ENCODE data around the gene AFF3. TPM values are rescaled to one million over a fixed set of nuclear protein-coding genes. Genes with fewer than 3 reads are reported as not detected.

Gene AFF3
- total RNA-seq, 3 donors from 2014 or later, result 4.2 to 56.6 (median 5.2) TPM

DNA sequence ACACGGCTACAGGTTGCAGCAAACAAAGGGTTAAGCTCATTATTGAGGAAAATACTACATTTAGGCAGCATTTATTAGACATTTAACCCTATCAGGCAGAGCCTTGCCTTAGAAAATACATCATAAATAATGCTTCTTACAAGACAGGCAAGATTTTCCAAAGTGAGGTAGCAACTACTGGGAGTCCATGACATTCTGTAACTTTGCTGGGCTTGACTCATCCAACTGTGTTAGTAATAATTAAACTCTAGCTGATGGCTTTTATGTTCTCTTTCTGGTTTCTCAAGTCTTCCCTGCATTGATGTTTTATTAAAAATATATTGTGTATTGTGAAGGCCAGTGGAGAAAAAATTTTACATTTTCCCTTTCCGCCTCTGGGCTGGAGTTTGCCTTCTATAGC is 291.3 kb downstream of the AFF3 start:
- Histone ChIP-seq H3K9me3 (no peaks in the 10 kb centered on the region), H3K4me3 (no peak overlapping the region), H3K36me3 (ENCODE audit: low read depth) (no peaks in the 10 kb centered on the region), H3K4me1 (ENCODE audit: low read depth) (no peaks in the 10 kb centered on the region)
- TF ChIP-seq, protein P1, sequence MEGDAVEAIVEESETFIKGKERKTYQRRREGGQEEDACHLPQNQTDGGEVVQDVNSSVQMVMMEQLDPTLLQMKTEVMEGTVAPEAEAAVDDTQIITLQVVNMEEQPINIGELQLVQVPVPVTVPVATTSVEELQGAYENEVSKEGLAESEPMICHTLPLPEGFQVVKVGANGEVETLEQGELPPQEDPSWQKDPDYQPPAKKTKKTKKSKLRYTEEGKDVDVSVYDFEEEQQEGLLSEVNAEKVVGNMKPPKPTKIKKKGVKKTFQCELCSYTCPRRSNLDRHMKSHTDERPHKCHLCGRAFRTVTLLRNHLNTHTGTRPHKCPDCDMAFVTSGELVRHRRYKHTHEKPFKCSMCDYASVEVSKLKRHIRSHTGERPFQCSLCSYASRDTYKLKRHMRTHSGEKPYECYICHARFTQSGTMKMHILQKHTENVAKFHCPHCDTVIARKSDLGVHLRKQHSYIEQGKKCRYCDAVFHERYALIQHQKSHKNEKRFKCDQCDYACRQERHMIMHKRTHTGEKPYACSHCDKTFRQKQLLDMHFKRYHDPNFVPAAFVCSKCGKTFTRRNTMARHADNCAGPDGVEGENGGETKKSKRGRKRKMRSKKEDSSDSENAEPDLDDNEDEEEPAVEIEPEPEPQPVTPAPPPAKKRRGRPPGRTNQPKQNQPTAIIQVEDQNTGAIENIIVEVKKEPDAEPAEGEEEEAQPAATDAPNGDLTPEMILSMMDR (IDR thresholded peaks at IDR 0.05), result no peak
- ATAC-seq, result no peak
- DNase-seq, result no peak
- intact Hi-C loops (cut with DNase I, micrococcal nuclease), result no loop called here

DNA sequence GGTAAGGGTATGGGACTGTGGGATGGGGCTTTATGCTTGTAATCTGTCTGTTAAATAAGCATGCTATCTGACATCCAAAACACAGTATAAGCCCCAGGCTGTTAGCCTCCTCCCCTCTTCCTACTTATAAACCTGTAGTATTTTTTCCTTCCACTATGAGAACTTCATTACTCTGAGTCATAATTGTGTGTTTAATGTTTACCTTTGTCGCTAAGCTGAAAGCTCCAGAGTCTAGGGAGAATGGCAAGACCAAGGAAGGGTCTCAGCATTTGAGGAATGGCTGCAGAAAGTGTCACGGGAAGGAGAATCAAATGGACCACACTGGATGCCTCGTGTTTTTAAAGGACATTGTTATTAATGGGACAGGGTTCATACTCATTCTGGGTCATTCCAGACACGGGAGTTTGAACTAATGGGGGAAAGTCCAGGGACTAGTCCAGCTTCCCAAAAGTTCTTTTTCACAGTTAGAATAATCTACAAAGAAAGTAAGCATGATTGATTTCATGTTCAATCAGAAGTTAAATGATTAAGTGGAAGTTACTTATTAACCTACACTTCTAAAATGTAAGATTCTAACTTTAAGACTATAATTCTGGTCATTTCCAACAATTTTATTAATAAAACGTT is 292.2 kb downstream of the AFF3 start:
- H3K4me3 ChIP-seq, result no peak overlapping the region
- H3K36me3 ChIP-seq (ENCODE audit: low read depth), result no peaks in the 10 kb centered on the region
- no peaks in the 10 kb centered on the region for H3K9me3 ChIP-seq
- TF ChIP-seq, protein P1 (IDR thresholded peaks at IDR 0.05), result no peak
- intact Hi-C loops (cut with DNase I, micrococcal nuclease), result no loop called here
- no peaks in the 10 kb centered on the region for H3K4me1 ChIP-seq (ENCODE audit: low read depth)
- ATAC-seq (no peak), DNase-seq (no peak)

GRCh38 chr2:99846462-99847107 is 295.8 kb downstream of the AFF3 start:
- TF ChIP-seq, protein P1 (IDR thresholded peaks at IDR 0.05), result no peak
- ATAC-seq (no peak), DNase-seq (no peak)
- Histone ChIP-seq H3K36me3 (ENCODE audit: low read depth) (no peaks in the 10 kb centered on the region), H3K4me1 (ENCODE audit: low read depth) (no peaks in the 10 kb centered on the region), H3K4me3 (no peak overlapping the region), H3K9me3 (no peaks in the 10 kb centered on the region)
- intact Hi-C loops (cut with DNase I, micrococcal nuclease), result no loop called here

DNA sequence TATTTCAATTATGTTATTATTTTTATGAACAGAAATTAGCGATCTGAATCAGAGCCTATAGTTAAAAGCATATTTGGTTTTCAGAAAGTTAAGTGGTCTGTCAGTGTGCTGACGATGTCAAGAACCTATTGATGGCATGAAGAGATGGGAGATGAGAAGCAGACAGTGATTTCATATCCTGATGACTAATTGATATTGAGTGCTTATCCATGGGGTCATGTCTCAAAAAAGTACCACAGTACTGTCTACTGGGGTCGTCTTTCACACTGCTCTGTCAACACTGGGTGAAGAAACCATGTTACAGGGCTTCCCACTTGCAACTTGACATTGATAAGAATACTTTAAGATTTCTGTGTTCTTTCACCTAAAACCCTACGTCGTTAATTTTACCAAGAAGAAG is 297.1 kb downstream of the AFF3 start:
- TF ChIP-seq, protein P1 (IDR thresholded peaks at IDR 0.05), result no peak
- Histone ChIP-seq H3K9me3 (no peaks in the 10 kb centered on the region), H3K4me3 (no peak overlapping the region), H3K4me1 (ENCODE audit: low read depth) (no peaks in the 10 kb centered on the region), H3K36me3 (ENCODE audit: low read depth) (no peaks in the 10 kb centered on the region)
- ATAC-seq (no peak), DNase-seq (no peak)
- intact Hi-C loops (cut with DNase I, micrococcal nuclease), result no loop called here

DNA sequence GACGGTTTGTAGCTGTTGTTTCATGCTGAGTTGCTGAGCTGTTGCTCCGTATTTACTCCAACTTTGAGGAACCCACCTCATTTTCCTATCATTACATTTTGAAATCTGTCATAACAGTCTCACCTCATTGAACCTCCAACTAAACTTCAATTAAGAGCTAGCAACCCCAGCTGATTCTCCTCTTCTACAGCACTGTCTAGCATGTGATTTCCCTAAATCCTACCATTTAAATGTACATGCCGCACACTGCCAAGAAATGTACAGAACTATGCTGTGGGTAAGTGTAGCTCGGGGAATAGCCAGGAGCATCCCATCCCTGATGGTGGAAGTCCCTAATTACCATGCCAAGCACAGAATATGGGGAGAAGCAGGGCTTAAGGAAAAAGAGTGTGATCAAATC is 299.9 kb downstream of the AFF3 start:
- H3K4me1 ChIP-seq (ENCODE audit: low read depth), result no peaks in the 10 kb centered on the region
- intact Hi-C loops (cut with DNase I, micrococcal nuclease), result no loop called here
- TF ChIP-seq, protein P1 (IDR thresholded peaks at IDR 0.05), result no peak
- H3K9me3 ChIP-seq, result no peaks in the 10 kb centered on the region
- ATAC-seq (no peak), DNase-seq (no peak)
- no peaks in the 10 kb centered on the region for H3K36me3 ChIP-seq (ENCODE audit: low read depth)
- no peak overlapping the region for H3K4me3 ChIP-seq
